B cell (primary cell): ENCODE results near the gene PTPRN2. TPM values are rescaled to one million over a fixed set of nuclear protein-coding genes. Genes with fewer than 3 reads are reported as not detected.

Experiments
- ATAC-seq: fragments of 200-7000 bp; cut with Tn5 transposase; one replicate; pipeline ENCODE4 v1.10.0; 2021; ENCODE audit warnings: low read depth, mild to moderate bottlenecking, moderate number of reproducible peaks, moderate library complexity
- CTCF ChIA-PET: fragments of 350-600 bp; sonication (Branson Sonifier 250); formaldehyde crosslinking; loops from one replicate; lab custom pipeline; 2021; ENCODE audit warnings: antibody characterized with exemption, inconsistent platforms; lab: Charles Lee
- POLR2A ChIA-PET: fragments of 350-600 bp; sonication (Branson Sonifier 250); formaldehyde crosslinking; loops from one replicate; lab custom pipeline; 2021; ENCODE audit warnings: antibody characterized with exemption; lab: Charles Lee
- DNase-seq: peaks from one replicate; pipeline ENCODE4 v3.0.0; 2013
- H2AFZ ChIP-seq: 2 replicates; pipeline ENCODE4 v1.6.1; 2012; ENCODE audit warnings: mild to moderate bottlenecking, low read depth, low read length; ENCODE audit not compliant: insufficient read depth, poor library complexity, severe bottlenecking
- H3K27ac ChIP-seq, 2 donors: 1 replicate in 1 of 2; 2 replicates in 1 of 2; pipeline ENCODE4 v1.5.1; 2012 to 2013; ENCODE audit warnings: low read length in 2 of 2, mild to moderate bottlenecking in 2 of 2, moderate library complexity in 1 of 2
- H3K27me3 ChIP-seq, 4 experiments: fragments of 200-600 bp in 1 of 4; sonication (generic) in 1 of 4; replicated peaks in 1 of 4; 1 replicate in 2 of 4; 2 replicates in 2 of 4; pipeline versions ENCODE4 v1.6.1 to v1.7.0; 2013 to 2016; ENCODE audit warnings: low read length in 3 of 4, mild to moderate bottlenecking in 2 of 4, mixed read lengths in 1 of 4, moderate library complexity in 1 of 4; ENCODE audit not compliant: insufficient read depth in 4 of 4, control insufficient read depth in 3 of 4; ENCODE audit errors: control extremely low read depth in 1 of 4
- H3K36me3 ChIP-seq, 2 experiments: replicated peaks in 1 of 2; 1 replicate in 1 of 2; 2 replicates in 1 of 2; pipeline versions ENCODE4 v1.6.1 to v1.7.1; 2013; ENCODE audit warnings: low read length in 1 of 2; ENCODE audit not compliant: insufficient read depth in 2 of 2, control insufficient read depth in 1 of 2; ENCODE audit errors: control extremely low read depth in 1 of 2, extremely low read depth in 1 of 2
- H3K4me1 ChIP-seq, 2 donors: fragments of 200-600 bp in 1 of 2; sonication (generic) in 1 of 2; 1 replicate in 1 of 2; 2 replicates in 1 of 2; pipeline versions ENCODE4 v1.5.1 to v1.6.1; 2013 to 2017; ENCODE audit warnings: low read length in 2 of 2; ENCODE audit not compliant: control insufficient read depth in 2 of 2, insufficient read depth in 2 of 2
- H3K4me2 ChIP-seq: replicated peaks from 2 replicates; pipeline ENCODE3; 2012; ENCODE audit warnings: mild to moderate bottlenecking, low read depth, low read length; ENCODE audit not compliant: poor library complexity, severe bottlenecking
- H3K4me3 ChIP-seq, 5 experiments: fragments of 200-600 bp in 1 of 5; sonication (generic) in 1 of 5; 1 replicate in 3 of 5; 2 replicates in 2 of 5; pipeline versions ENCODE4 v1.5.1 to v1.7.0; 2011 to 2016; ENCODE audit warnings: low read length in 4 of 5, mild to moderate bottlenecking in 4 of 5, low read depth in 2 of 5, control low read depth in 1 of 5, moderate library complexity in 1 of 5; ENCODE audit not compliant: insufficient read depth in 1 of 5; ENCODE audit errors: control extremely low read depth in 1 of 5, extremely low read depth in 1 of 5
- H3K79me2 ChIP-seq: fragments of 200-600 bp; sonication (generic); one replicate; pipeline ENCODE4 v1.6.0; 2016; ENCODE audit warnings: low read length; ENCODE audit not compliant: control insufficient read depth, insufficient read depth
- H3K9ac ChIP-seq: fragments of 200-600 bp; sonication (generic); 2 replicates; pipeline ENCODE4 v1.6.1; 2017; ENCODE audit warnings: mild to moderate bottlenecking, low read length, moderate library complexity
- H3K9me3 ChIP-seq, 3 donors: one replicate each; pipeline versions ENCODE4 v1.6.1 to v1.7.1; 2013; ENCODE audit warnings: low read length in 2 of 3; ENCODE audit not compliant: control insufficient read depth in 2 of 3, insufficient read depth in 1 of 3; ENCODE audit errors: control extremely low read depth in 1 of 3
- H4K20me1 ChIP-seq: 2 replicates; pipeline ENCODE4 v1.6.0; 2012; ENCODE audit warnings: mild to moderate bottlenecking, low read length; ENCODE audit not compliant: insufficient read depth, control insufficient read depth, poor library complexity, severe bottlenecking
- H3K27ac Mint-ChIP-seq: one replicate; pipeline ENCODE4 v1.8.0; 2021; ENCODE audit warnings: mixed read lengths
- H3K27me3 Mint-ChIP-seq: one replicate; pipeline ENCODE4 v1.8.0; 2021; ENCODE audit warnings: mixed read lengths
- H3K4me1 Mint-ChIP-seq: one replicate; pipeline ENCODE4 v1.8.0; 2021; ENCODE audit warnings: mixed read lengths
- H3K4me3 Mint-ChIP-seq: one replicate; pipeline ENCODE4 v1.8.0; 2021; ENCODE audit warnings: mixed read lengths
- H3K9me3 Mint-ChIP-seq: one replicate; pipeline ENCODE4 v1.8.0; 2022; ENCODE audit warnings: mixed read lengths; ENCODE audit not compliant: insufficient read depth
- CTCF ChIP-seq: fragments of 200-600 bp; IDR thresholded peaks from one replicate; pipeline ENCODE4 v1.8.0; 2022; ENCODE audit warnings: antibody characterized with exemption, mild to moderate bottlenecking
- EZH2 ChIP-seq: IDR thresholded peaks from 2 replicates; pipeline ENCODE4 v1.6.1; 2012; ENCODE audit warnings: borderline replicate concordance, low read depth, mild to moderate bottlenecking, moderate library complexity, low read length; ENCODE audit not compliant: insufficient read depth, poor library complexity, severe bottlenecking
- WGBS: methylation state at CpG from one replicate; pipeline ENCODE4 v1.1.5; 2013; ENCODE audit warnings: missing lambda C conversion rate; ENCODE audit not compliant: insufficient coverage; 5-methylcytosine and 5-hydroxymethylcytosine counted together
- intact Hi-C: fragments of 100-400 bp; cut with micrococcal nuclease; formaldehyde crosslinking; loops from one replicate; pipeline ENCODE4 v1.10.0; 2022
- polyA plus RNA-seq: library from polyadenylated mRNA; depleted of rRNA; stranded (reverse); fragments of >200 nt; gene quantifications from 2 replicates; pipeline ENCODE4 v1.2.3, GENCODE V29; 2012
- total RNA-seq, 2 donors: library from RNA; stranded (reverse); fragments of 120-200 nt in 1 of 2; gene quantifications; 1 replicate in 1 of 2; 2 replicates in 1 of 2; pipeline versions ENCODE4 v1.2.3 to v1.2.4, GENCODE V29; 2013 to 2022

Gene PTPRN2
- total and polyA plus RNA-seq, 2 donors (not counting 1 experiment from before 2014, with no cell fraction given): 2.0 to 5.0 TPM

- Mint-ChIP-seq H3K27ac (no peak overlapping the region), H3K9me3 (peaks cover 2% of the 10 kb centered on the region), H3K27me3 (no peaks in the 10 kb centered on the region), H3K4me3 (no peak overlapping the region), H3K4me1 (no peaks in the 10 kb centered on the region)
- no peak overlapping the region for H3K9ac ChIP-seq
- WGBS: 86% methylated on average over 10 of the region's 10 CpGs
- DNase-seq: no peak
- TF ChIP-seq CTCF (no peak), EZH2 (no peak)
- no peaks in the 10 kb centered on the region for H3K79me2 ChIP-seq
- H3K9me3 ChIP-seq: peaks cover 0 to 23% (median under 1%) of the 10 kb centered on the region in 3 donors
- ChIA-PET CTCF (no interaction called here), POLR2A (no interaction called here)
- ATAC-seq: no peak
- no peaks in the 10 kb centered on the region for H3K27me3 ChIP-seq
- intact Hi-C loops: no loop called here
- no peaks in the 10 kb centered on the region for H3K4me1 ChIP-seq
- H3K4me2 ChIP-seq: no peak overlapping the region
- no peak overlapping the region for H3K27ac ChIP-seq
- H4K20me1 ChIP-seq: no peaks in the 10 kb centered on the region
- H3K4me3 ChIP-seq: no peak overlapping the region
- no peaks in the 10 kb centered on the region for H3K36me3 ChIP-seq
- no peak overlapping the region for H2AFZ ChIP-seq
Measured at GRCh38 chr7:158301207-158301606, 286.4 kb downstream of the PTPRN2 start.

GRCh38 chr7:158300427-158300826 lies 287.2 kb downstream of the PTPRN2 start:
- Mint-ChIP-seq H3K4me3 (no peak overlapping the region), H3K27me3 (no peaks in the 10 kb centered on the region), H3K4me1 (no peaks in the 10 kb centered on the region), H3K27ac (no peak overlapping the region), H3K9me3 (no peaks in the 10 kb centered on the region)
- Histone ChIP-seq H3K9me3 (peaks cover 0 to 26% (median 0%) of the 10 kb centered on the region in 3 donors), H3K4me2 (no peak overlapping the region), H3K4me1 (no peaks in the 10 kb centered on the region), H3K79me2 (no peaks in the 10 kb centered on the region), H3K27me3 (no peaks in the 10 kb centered on the region), H3K36me3 (no peaks in the 10 kb centered on the region), H3K27ac (no peak overlapping the region), H3K4me3 (no peak overlapping the region), H4K20me1 (no peaks in the 10 kb centered on the region), H3K9ac (no peak overlapping the region), H2AFZ (no peak overlapping the region)
- DNase-seq: no peak
- POLR2A ChIA-PET: no interaction called here
- CTCF ChIA-PET: no interaction called here
- no peak for TF ChIP-seq EZH2
- no peak for TF ChIP-seq CTCF
- intact Hi-C loops: no loop called here
- 94% methylated on average over 13 of the region's 16 CpGs for WGBS
- ATAC-seq: no peak
